ENCODE results near the gene IKZF2. TPM values are rescaled to one million over a fixed set of nuclear protein-coding genes. Genes with fewer than 3 reads are reported as not detected.

The IKZF2 gene
- total RNA-seq, 1 donor = 11.3 TPM

DNA sequence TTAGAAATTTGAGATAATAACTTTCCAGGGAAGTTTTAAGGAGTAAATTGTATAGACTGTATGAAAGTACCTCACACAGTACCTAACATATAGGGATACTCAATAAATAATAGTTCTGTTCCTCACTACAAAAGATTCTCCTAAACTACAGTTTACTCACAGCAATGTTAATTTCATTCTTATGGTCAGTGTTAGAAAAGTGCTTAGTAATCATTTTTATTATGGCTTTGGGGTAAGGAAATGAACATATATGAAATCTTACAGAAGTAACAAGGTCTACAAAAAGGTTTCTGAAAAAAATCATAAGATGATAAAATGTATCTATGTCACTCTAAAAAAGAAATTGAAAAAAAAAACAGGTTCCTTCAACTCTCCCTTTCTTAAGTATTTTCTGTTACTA, 67.2 kb downstream of the IKZF2 start:
- no peak for DNase-seq (ENCODE audit: low read depth)
- H3K4me3 ChIP-seq (ENCODE audit: low read depth, low read length) = no peak overlapping the region
- TF ChIP-seq, protein P1, sequence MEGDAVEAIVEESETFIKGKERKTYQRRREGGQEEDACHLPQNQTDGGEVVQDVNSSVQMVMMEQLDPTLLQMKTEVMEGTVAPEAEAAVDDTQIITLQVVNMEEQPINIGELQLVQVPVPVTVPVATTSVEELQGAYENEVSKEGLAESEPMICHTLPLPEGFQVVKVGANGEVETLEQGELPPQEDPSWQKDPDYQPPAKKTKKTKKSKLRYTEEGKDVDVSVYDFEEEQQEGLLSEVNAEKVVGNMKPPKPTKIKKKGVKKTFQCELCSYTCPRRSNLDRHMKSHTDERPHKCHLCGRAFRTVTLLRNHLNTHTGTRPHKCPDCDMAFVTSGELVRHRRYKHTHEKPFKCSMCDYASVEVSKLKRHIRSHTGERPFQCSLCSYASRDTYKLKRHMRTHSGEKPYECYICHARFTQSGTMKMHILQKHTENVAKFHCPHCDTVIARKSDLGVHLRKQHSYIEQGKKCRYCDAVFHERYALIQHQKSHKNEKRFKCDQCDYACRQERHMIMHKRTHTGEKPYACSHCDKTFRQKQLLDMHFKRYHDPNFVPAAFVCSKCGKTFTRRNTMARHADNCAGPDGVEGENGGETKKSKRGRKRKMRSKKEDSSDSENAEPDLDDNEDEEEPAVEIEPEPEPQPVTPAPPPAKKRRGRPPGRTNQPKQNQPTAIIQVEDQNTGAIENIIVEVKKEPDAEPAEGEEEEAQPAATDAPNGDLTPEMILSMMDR (IDR thresholded peaks at IDR 0.05; ENCODE audit: insufficient read depth, low read length) = no peak

DNA sequence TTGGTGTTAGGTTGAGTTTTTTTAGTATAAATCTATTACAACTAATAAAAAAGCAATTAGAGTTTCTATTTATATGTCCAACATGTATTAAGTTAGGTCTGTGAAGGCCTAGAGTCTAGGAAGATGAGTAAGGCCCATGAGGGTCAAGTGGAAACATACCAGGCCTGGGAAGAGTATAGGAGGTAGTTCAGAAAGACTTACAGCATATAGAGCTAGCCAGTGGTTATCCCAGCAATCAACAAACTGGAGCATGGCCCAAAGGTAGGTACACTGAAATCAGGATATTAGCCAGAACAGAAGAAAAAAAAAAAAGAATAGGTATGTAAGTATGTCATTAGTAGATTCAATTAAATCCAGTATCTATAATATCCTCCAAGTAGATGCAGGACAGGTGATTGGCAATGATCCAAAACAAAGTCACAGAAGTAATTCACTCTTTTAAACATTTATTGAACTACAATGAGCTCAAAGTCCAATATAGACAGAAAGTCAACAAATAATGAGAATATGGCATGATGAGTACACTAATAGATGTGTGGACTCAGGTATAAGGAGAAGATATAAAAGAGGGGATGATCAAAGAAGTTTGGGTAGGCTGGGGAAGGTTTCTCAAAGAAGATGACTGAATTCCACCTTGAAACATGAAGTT, 70.3 kb downstream of the IKZF2 start:
- H3K4me3 ChIP-seq (ENCODE audit: low read depth, low read length) = no peak overlapping the region
- TF ChIP-seq, protein P1 (IDR thresholded peaks at IDR 0.05; ENCODE audit: insufficient read depth, low read length) = no peak
- DNase-seq (ENCODE audit: low read depth) = no peak

DNA sequence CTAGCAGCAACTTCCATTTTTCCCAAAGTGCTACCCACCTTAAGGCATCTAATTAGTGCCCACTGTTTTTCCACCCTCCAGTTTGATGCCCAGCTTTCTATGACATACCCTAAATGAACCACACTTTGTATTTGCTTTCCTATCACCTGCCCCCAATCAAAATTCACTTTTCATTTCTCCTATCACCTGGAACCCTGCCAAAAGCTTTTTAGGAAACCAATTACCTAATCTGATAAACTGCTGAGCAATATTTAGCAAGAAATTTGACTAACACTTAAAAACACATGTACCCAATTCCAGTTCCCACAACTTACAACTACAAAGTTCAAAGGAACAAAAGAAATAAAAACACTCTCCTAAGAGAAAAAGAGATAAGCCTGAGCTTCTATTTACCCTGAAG, 71.7 kb downstream of the IKZF2 start:
- H3K4me3 ChIP-seq (ENCODE audit: low read depth, low read length) = no peak overlapping the region
- DNase-seq (ENCODE audit: low read depth) = no peak
- TF ChIP-seq, protein P1 (IDR thresholded peaks at IDR 0.05; ENCODE audit: insufficient read depth, low read length) = no peak

DNA sequence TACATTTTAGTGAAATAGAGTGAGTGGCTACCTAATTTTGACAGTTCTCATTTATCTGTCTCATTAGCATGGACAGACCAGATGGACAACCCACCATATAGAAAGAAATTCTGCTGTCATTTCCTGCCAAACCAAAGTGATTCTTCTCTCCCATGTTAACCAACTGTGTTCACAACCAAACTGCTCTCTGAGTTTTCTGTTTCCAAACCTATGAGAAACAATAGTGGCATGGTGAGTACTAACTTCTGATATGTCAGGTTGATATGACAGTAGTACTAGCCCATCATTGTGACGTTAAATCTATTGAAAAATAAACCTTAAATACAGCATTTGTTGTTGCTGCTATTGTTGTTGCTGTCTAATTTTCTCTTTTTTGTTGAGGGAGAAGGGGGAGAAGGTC, 72.7 kb downstream of the IKZF2 start:
- H3K4me3 ChIP-seq (ENCODE audit: low read depth, low read length) = no peak overlapping the region
- DNase-seq (ENCODE audit: low read depth) = no peak
- TF ChIP-seq, protein P1 (IDR thresholded peaks at IDR 0.05; ENCODE audit: insufficient read depth, low read length) = no peak

DNA sequence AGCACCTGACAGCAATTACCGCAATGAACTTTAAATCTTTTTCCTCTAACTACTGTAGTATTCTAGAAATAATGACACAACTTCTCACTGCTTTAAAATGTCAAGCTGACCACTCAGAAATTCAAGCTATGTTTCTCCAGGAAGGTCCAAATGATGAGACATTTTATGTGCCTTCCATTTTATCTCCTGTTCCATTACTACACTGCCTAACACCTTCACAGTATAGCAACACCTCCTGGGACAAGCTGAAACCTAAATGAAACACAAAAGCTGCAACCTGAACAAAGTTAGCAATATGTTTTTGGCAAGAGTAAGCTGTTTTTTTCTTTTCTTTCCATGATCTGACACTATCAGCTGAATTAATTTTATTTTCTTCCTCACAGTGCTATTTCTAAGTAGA, 81.9 kb downstream of the IKZF2 start:
- TF ChIP-seq, protein P1 (IDR thresholded peaks at IDR 0.05; ENCODE audit: insufficient read depth, low read length) = no peak
- no peak overlapping the region for H3K4me3 ChIP-seq (ENCODE audit: low read depth, low read length)
- DNase-seq (ENCODE audit: low read depth) = no peak

DNA sequence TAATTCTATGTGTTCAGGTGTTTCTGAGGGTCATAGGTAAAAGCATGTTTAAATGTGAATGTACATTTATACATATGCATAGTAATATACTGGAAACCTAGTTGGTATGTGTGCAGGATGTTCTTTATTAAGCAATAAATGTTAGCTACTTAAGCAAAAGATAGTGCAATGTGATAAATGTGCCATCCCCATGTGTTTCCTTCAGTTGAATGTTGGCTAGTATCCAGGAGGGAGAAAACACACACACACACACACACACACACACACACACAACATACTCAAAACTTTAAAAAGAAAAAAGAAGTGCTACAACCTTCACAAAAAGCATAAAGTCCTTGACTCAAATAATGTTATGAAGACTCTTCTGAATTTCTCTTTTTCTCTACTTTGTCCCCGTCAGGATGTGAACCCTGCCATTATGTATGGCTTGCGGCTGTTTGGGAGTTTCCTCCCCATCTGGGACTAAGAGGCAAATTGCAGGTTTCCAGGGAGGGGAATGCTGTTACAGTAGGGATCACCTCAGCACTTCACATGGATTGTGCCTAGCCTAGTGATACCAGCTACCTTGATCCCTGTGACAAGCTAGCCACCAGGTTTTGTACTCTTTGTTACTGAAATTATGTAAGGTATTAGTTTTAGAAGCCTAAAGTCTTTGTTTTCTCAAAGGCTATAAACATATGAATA, 82.6 kb downstream of the IKZF2 start:
- H3K4me3 ChIP-seq (ENCODE audit: low read depth, low read length) = no peak overlapping the region
- TF ChIP-seq, protein P1 (IDR thresholded peaks at IDR 0.05; ENCODE audit: insufficient read depth, low read length) = no peak
- DNase-seq (ENCODE audit: low read depth) = no peak
